Gastrocnemius medialis (tissue), 4 donors: ENCODE data around the gene FOXR1.

Experiments
- POLR2A ChIP-seq, 2 donors: fragments of 450-650 bp; IDR thresholded peaks; one replicate each; pipeline ENCODE4 v1.6.1; 2017; ENCODE audit warnings: antibody characterized with exemption in 2 of 2, mild to moderate bottlenecking in 2 of 2, moderate library complexity in 2 of 2
- TF ChIP-seq, protein P1 (sequence below), 5 experiments: fragments of 450-650 bp in 3 of 5; fragments of 200-600 bp in 2 of 5; sonication (generic) in 2 of 5; IDR thresholded peaks in 4 of 5; conservative IDR thresholded peaks in 1 of 5; 1 replicate in 4 of 5; 2 replicates in 1 of 5; pipeline ENCODE4 v1.5.1; 2016 to 2019; ENCODE audit warnings: antibody characterized with exemption in 5 of 5, mild to moderate bottlenecking in 3 of 5, moderate library complexity in 3 of 5

DNA sequence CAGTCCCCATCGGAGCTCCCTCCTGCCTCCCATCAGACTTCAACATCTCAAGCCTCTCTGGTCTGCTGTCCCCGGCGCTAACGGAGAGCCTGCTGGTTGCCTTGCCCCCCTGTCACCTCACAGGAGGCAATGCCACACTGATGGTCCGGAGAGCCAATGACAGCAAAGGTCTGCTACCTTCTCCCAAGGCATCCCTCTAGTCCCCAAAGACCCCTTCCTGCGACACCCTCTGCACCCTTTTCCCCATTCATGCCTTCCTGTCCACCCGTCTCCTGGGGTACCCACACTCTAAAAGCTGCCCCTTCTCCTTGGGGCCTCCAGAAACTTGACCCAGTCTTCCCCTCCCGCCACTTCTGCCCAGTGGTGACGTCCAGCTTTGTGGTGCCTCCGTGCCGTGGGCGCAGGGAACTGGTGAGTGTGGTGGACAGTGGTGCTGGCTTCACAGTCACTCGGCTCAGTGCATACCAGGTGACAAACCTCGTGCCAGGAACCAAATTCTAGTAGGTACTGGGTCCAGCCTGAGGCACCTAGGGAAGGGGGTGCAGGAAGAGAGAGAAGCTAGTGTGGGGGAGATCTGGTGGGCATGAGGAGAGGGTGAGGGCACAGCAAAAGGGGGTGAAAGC is 14.6 kb upstream of the FOXR1 start:
- TF ChIP-seq, protein P1, sequence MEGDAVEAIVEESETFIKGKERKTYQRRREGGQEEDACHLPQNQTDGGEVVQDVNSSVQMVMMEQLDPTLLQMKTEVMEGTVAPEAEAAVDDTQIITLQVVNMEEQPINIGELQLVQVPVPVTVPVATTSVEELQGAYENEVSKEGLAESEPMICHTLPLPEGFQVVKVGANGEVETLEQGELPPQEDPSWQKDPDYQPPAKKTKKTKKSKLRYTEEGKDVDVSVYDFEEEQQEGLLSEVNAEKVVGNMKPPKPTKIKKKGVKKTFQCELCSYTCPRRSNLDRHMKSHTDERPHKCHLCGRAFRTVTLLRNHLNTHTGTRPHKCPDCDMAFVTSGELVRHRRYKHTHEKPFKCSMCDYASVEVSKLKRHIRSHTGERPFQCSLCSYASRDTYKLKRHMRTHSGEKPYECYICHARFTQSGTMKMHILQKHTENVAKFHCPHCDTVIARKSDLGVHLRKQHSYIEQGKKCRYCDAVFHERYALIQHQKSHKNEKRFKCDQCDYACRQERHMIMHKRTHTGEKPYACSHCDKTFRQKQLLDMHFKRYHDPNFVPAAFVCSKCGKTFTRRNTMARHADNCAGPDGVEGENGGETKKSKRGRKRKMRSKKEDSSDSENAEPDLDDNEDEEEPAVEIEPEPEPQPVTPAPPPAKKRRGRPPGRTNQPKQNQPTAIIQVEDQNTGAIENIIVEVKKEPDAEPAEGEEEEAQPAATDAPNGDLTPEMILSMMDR (IDR thresholded peaks at IDR 0.05 in 4 of 5, conservative IDR thresholded peaks at IDR 0.05 in 1 of 5) = peak in 1 of 5 experiments; percentile 46
- TF ChIP-seq POLR2A (IDR thresholded peaks at IDR 0.05) = no peak
